ENCODE measurements around the gene BICC1. TPM values are rescaled to one million over a fixed set of nuclear protein-coding genes. Genes with fewer than 3 reads are reported as not detected.

BICC1 gene
- total RNA-seq, 1 experiment from 2014 or later = not detected

DNA sequence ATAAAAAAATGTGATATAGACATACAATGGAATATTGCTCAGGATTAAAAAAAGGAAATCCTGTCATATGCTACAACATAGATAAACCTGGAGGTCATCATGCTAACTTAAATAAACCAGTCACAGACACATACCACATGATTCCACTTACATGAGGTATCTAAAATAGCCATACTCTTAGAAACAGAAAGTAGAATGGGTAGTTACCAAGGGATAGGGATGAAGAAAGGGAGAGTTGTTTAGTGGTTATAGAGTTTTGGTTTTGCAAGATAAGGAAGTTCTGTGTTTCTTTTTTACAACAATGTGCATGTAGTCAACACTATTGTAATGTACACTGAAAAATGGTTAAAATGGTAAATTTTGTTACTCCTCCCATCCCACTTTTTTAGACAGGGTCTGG, 30.5 kb downstream of the BICC1 start:
- 0 out of 2 replicates have a peak, but pooled peaks cover 6% of the 10 kb centered on the region for H3K27me3 ChIP-seq (ENCODE audit: insufficient read depth, low read length)
- H3K9ac ChIP-seq (ENCODE audit: low read length) = no peak overlapping the region
- DNase-seq (ENCODE audit: low read depth, low spot score) (no peak), ATAC-seq (no peak)
- no peaks in the 10 kb centered on the region for H3K79me2 ChIP-seq (ENCODE audit: insufficient read depth, low read length)
- no peaks in the 10 kb centered on the region for H3K36me3 ChIP-seq (ENCODE audit: control insufficient read depth in 1 of 2, insufficient read depth in 2 of 2, low read length in 2 of 2)
- no peak overlapping the region for H2AFZ ChIP-seq (ENCODE audit: low read depth, low read length, poor library complexity, severe bottlenecking)
- intact Hi-C loops (cut with micrococcal nuclease) = no loop called here
- H3K9me2 ChIP-seq (ENCODE audit: insufficient read depth) = no peaks in the 10 kb centered on the region
- CTCF ChIA-PET = no interaction called here
- no peaks in the 10 kb centered on the region for H3K4me1 ChIP-seq (ENCODE audit: control insufficient read depth in 1 of 2, insufficient read depth in 2 of 2, low read length in 2 of 2)
- H3K9me3 ChIP-seq (ENCODE audit: control insufficient read depth in 1 of 2, insufficient read depth in 1 of 2, low read depth in 1 of 2, low read length in 2 of 2) = no peaks in the 10 kb centered on the region
- no TSS peak for BruUV-seq (replicated peaks)
- TF ChIP-seq EZH2phosphoT487 (IDR thresholded peaks at IDR 0.05; ENCODE audit: borderline replicate concordance) = no peak
- TF ChIP-seq SIN3A (IDR thresholded peaks at IDR 0.05; ENCODE audit: low read depth) = no peak
- no peak for TF ChIP-seq YY1 (IDR thresholded peaks at IDR 0.05; ENCODE audit: extremely low read depth, insufficient replicate concordance, low read depth, low read length)
- no peak for TF ChIP-seq SRF (IDR thresholded peaks at IDR 0.05; ENCODE audit: low read depth)
- no peak for TF ChIP-seq CTCF (IDR thresholded peaks at IDR 0.05 in 2 of 3, conservative IDR thresholded peaks at IDR 0.05 in 1 of 3; ENCODE audit: borderline replicate concordance in 1 of 3, insufficient read depth in 1 of 3, low read depth in 2 of 3, low read length in 2 of 3)
- TF ChIP-seq POLR2AphosphoS5 (IDR thresholded peaks at IDR 0.05; ENCODE audit: low read depth, low read length) = no peak
- no peak for TF ChIP-seq CBX3 (IDR thresholded peaks at IDR 0.05; ENCODE audit: low read depth)
- TF ChIP-seq ZBTB33 (IDR thresholded peaks at IDR 0.05; ENCODE audit: extremely low read depth, insufficient replicate concordance, low read length) = no peak
- TF ChIP-seq RAD21 (IDR thresholded peaks at IDR 0.05; ENCODE audit: low read depth) = no peak
- no peak for TF ChIP-seq ZFX (IDR thresholded peaks at IDR 0.05)
- TF ChIP-seq, protein P1, sequence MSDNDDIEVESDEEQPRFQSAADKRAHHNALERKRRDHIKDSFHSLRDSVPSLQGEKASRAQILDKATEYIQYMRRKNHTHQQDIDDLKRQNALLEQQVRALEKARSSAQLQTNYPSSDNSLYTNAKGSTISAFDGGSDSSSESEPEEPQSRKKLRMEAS (IDR thresholded peaks at IDR 0.05) = no peak
- no peak for TF ChIP-seq CEBPB (IDR thresholded peaks at IDR 0.05; ENCODE audit: low read depth)
- no peak for TF ChIP-seq SP1 (IDR thresholded peaks at IDR 0.05; ENCODE audit: low read depth)
- no peak for TF ChIP-seq JUND (IDR thresholded peaks at IDR 0.05)
- TF ChIP-seq FOSL1 (IDR thresholded peaks at IDR 0.05; ENCODE audit: low read depth) = no peak
- H4K20me1 ChIP-seq (ENCODE audit: insufficient read depth) = no peaks in the 10 kb centered on the region
- POLR2A ChIA-PET = no interaction called here
- H3K4me2 ChIP-seq (ENCODE audit: low read length) = no peak overlapping the region
- no peak overlapping the region for H3K27ac ChIP-seq (ENCODE audit: low read depth, low read length)
- H3K4me3 ChIP-seq (replicated peaks in 1 of 2; ENCODE audit: low read depth in 1 of 2, low read length in 2 of 2) = no peak overlapping the region
- RAD21 ChIA-PET (ENCODE audit: low non-redundant PET in 1 of 2, low total read pairs in 2 of 2, uncharacterized antibody in 2 of 2, unreplicated experiment in 2 of 2) = no interaction called here
